ENCODE measurements around the gene HOXA1.

HOXA1 gene

DNA sequence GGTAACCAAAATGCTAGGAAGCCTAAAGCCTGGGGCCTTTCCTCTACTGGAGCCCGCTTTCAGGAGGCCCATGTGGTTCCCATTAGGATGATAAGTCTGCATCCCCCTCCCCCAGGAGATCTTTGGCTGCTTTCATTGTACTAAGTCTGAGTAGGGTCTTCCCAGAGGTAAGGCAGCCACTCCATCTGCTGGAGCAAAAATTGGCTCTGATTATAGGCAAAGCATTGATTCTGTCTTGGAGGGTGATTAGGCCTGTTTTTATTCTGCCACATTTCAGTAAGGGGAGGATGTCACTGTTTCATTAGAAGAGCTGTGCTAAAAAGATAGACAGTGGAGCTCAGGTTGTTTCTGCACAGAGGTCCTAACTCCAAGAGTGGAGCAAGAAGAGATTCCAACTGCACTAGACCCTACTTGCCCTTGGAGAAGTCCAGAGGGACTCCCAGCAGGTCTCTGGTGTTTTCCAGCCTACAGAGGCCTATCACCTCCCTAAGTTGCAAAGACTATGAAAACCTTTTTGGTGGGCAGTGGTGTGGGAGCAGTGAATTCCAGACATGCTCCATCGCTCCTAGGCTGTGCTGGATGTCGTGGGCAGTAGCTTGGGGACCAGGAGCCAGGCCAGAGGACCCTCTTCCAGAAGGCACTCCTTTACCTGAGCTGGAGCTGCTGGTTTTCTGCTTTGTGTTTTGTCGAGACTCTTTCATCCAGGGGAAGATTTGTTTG is 13.8 kb upstream of the HOXA1 start:
- no peaks in the 10 kb centered on the region for H3K4me1 Mint-ChIP-seq (ENCODE audit: low read depth in 2 of 2)
- peaks cover 8 to 49% of the 10 kb centered on the region in 2 donors for H3K27me3 Mint-ChIP-seq
- H3K27ac Mint-ChIP-seq, result no peak overlapping the region
- no peak for DNase-seq
- H3K9me3 Mint-ChIP-seq, result no peaks in the 10 kb centered on the region
- H3K36me3 Mint-ChIP-seq (ENCODE audit: insufficient read depth), result peaks cover 3% of the 10 kb centered on the region
- no peak overlapping the region for H3K4me3 Mint-ChIP-seq
- no peak for ATAC-seq (replicated peaks)

DNA sequence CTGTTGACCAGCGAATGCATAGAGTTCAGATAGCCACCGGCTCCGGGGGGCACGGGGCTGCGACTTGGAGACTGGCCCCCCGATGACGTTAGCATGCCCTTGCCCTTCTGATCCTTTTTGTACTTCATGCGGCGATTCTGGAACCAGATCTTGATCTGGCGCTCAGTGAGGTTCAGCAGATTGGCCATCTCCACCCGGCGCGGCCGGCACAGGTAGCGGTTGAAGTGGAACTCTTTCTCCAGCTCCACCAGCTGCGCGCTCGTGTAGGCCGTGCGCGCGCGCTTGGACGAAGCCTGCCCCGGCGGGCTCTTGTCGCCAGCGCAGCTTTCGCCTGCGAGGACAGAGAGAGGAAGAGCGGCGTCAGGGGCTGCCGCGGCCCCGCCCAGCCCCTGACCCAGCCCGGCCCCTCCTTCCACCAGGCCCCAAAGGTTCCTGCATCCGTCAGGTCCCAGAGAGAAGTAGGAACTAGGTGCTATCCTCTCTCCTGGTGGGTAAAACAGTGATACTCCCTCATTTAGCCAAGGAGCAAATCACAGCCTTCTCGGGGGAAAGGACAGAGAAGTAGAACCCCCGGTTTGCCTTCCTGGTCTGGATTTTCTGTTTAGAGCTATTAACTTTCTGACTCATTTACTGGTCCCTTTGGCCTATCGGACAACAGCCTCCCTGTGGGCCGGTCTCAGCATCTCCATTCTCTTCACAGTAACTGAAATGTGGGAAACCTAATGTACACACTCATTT is 12.8 kb upstream of the HOXA1 start:
- peaks cover 19 to 59% of the 10 kb centered on the region in 2 donors for H3K27me3 Mint-ChIP-seq
- no peaks in the 10 kb centered on the region for H3K9me3 Mint-ChIP-seq
- no peak overlapping the region for H3K27ac Mint-ChIP-seq
- DNase-seq (no peak), ATAC-seq (replicated peaks) (no peak)
- H3K4me1 Mint-ChIP-seq (ENCODE audit: low read depth in 2 of 2), result peaks cover 0 to 5% of the 10 kb centered on the region in 2 donors
- H3K4me3 Mint-ChIP-seq, result no peak overlapping the region
- H3K36me3 Mint-ChIP-seq (ENCODE audit: insufficient read depth), result peaks cover 3% of the 10 kb centered on the region

DNA sequence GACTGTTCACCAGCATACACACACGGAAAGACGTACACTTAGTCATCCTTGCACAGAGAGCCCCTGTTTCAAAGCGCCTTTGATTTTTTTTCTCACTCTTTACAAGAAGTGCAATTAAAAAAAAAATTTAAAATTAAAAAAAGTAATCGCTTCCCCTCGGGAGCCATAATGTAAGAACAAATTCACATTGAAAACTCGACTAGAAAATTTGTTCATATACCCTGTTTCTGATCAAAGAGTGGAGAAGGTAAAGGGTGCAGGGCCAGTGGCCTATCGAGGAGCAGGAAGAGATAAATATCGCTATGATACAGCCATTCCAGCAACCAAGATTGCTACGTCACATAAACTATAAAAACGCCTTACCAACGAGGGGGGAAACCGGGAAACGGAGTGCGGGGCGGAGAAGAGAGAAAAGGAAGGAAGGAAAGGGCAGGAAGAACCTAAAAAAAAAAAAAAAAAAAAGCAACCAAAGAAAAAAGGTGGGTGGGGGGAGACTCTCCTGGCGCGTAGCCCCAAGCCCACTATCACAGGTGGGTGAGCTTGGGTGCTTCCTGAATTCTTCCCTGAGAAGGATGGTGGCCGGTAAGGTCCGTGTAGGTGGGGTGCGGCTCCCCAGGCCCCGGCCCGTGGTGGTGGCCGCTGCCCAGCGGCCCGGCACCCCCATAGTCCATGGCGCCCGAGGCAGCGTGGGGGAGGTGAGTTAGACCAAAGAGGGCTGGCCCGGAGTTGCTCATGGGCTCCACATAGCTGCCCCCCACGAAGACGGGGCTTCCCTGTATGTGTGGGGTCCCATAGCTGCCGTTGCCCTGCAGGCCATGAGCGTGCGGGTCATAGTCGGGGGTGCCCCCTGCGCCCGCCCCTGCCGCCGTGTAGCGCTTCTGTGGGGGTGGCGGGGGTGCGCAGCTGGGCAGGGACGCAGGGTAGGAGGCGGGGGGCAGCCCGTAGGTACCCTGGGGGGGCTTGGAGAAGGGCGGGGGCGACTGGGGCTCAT is 11.9 kb upstream of the HOXA1 start:
- Mint-ChIP-seq H3K9me3 (no peaks in the 10 kb centered on the region), H3K27ac (no peak overlapping the region), H3K27me3 (peaks cover 28 to 68% of the 10 kb centered on the region in 2 donors), H3K4me1 (ENCODE audit: low read depth in 2 of 2) (peaks cover 6 to 9% of the 10 kb centered on the region in 2 donors), H3K4me3 (no peak overlapping the region), H3K36me3 (ENCODE audit: insufficient read depth) (peaks cover 3% of the 10 kb centered on the region)
- ATAC-seq (replicated peaks) (no peak), DNase-seq (no peak)

DNA sequence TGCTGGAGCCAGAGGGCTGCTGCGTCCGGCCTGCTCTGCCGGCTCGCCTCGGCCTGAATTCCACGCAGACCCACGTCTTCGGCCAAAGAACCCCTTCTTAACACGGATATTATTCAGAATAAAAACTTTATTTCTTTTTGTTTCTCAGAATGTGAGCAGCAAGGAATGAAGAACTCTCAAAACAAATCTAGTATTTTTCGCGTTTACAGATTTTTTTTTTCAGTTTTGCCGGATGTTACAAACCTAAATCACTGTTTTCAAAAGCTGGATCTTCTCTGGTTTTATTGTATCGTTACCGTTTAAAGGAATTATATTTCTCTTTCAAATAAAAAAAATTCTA is 11.1 kb upstream of the HOXA1 start:
- ATAC-seq (replicated peaks) (no peak), DNase-seq (no peak)
- Mint-ChIP-seq H3K36me3 (ENCODE audit: insufficient read depth) (peaks cover 4% of the 10 kb centered on the region), H3K9me3 (no peaks in the 10 kb centered on the region), H3K4me1 (ENCODE audit: low read depth in 2 of 2) (peaks cover 10 to 12% of the 10 kb centered on the region in 2 donors), H3K27me3 (peaks cover 35 to 74% of the 10 kb centered on the region in 2 donors), H3K27ac (no peak overlapping the region), H3K4me3 (no peak overlapping the region)

DNA sequence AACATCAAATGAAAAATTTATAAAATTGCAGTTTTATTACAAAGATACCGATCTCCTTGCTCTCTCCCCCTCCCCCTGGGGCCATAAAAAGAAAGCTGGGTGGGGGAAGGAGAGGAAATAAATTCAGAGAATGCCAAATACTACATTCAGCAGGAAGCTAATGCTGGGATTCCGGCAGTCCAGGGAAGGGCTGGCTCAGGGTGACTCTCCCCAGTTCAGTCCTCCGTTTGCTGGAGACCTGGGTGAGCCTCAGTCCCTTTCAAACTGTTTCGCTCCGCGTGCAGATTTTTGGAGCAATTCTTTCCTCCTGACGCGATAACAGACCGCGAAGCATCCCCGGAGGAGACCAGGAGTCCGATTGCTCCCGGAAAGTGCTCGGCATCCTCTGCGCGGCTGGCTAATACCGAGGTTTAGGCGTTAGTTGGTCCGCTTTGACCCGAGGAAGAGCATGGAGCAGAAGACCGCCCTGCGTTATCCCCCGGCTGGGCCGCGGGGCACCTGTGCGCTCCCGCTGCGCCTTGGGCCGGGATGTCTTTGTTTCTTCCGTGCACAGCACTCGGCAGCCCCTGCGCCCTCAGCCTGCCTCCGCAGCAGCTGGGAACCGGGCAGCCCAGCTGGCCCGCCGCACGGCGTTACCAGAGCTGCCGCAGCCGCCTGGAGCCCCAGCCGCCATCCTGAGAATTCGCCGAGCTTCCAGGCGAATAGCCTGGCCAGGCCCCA is 10.5 kb upstream of the HOXA1 start:
- peaks cover 41 to 74% of the 10 kb centered on the region in 2 donors for H3K27me3 Mint-ChIP-seq
- no peaks in the 10 kb centered on the region for H3K9me3 Mint-ChIP-seq
- H3K4me3 Mint-ChIP-seq, result no peak overlapping the region
- H3K36me3 Mint-ChIP-seq (ENCODE audit: insufficient read depth), result peaks cover 9% of the 10 kb centered on the region
- no peak overlapping the region for H3K27ac Mint-ChIP-seq
- H3K4me1 Mint-ChIP-seq (ENCODE audit: low read depth in 2 of 2), result peaks cover 10 to 17% of the 10 kb centered on the region in 2 donors
- ATAC-seq (replicated peaks) (no peak), DNase-seq (no peak)

DNA sequence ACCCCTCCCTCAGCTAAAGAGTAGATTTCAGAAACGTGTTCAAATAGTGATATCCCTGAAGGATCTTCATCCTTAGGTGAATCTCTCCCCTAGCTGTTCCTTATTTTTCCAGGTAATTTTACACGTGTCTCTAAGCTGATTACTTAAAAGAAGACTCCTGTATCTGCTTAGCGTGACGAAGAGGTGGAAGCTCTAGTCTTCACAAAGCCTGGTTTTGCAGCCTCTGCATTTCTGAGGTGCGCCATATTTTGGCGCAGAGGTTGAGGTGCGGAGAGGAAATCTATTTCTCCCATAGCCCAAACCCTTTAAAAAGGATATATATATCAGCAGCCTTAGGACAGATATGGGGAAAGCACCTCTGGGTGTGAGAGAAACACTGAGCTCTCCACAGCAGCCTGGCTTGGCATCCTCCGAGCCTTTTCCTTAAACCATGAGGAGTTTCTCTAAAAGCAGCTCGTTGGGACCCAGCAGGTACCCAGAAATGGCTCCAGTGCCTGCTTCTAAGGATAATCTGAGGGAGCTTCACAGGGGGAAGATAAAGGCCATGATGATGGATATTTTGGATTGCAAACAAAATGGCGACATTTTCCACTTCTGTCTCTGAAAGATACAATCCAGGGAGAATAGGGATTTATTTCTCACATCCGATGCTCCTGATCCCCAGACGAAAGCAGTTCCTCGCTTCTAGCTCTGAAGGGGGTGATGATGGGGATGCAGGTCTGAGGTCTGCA is 9.7 kb upstream of the HOXA1 start:
- no peaks in the 10 kb centered on the region for H3K9me3 Mint-ChIP-seq
- no peak overlapping the region for H3K4me3 Mint-ChIP-seq
- H3K4me1 Mint-ChIP-seq (ENCODE audit: low read depth in 2 of 2), result peaks cover 10 to 19% of the 10 kb centered on the region in 2 donors
- H3K27ac Mint-ChIP-seq, result no peak overlapping the region
- ATAC-seq (replicated peaks) (no peak), DNase-seq (no peak)
- H3K36me3 Mint-ChIP-seq (ENCODE audit: insufficient read depth), result peaks cover 17% of the 10 kb centered on the region
- peaks cover 46 to 76% of the 10 kb centered on the region in 2 donors for H3K27me3 Mint-ChIP-seq

DNA sequence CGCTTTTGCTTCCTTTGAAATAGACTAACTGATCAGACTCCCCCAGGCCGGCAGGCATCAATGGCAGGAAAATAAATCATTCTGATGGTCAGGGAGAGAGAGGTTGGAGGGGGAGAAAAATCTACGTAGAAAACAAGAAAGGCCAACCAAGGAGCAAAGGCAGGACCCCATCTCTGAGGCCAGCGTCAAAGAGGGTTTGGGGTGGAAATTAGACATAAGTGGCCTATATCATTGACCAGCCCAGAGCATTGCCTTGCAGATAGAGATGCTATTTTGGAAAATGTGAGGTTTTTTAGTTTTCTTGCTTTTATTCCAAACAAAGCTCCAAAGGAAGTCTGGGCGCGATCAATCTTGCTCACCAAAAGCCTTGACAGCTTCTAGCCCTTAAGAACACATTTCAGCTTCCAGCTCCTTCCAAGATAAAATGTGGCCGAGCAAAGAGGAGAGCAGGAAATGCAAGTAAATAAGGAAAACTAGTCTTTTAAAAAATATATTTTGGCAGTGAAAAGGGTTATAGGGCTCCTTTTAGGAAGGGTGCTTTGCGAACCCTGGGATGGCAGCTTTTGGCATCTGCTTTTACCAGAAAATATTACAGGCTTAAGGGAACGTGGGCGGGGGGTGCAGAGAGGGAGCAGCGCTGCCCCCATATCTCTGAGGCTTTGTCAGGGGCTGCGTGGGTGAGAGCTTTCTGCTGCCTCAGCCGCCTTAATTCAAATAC is 8.7 kb upstream of the HOXA1 start:
- no peak overlapping the region for H3K4me3 Mint-ChIP-seq
- H3K4me1 Mint-ChIP-seq (ENCODE audit: low read depth in 2 of 2), result peaks cover 10 to 19% of the 10 kb centered on the region in 2 donors
- ATAC-seq (replicated peaks), result no peak
- peaks cover 25% of the 10 kb centered on the region for H3K36me3 Mint-ChIP-seq (ENCODE audit: insufficient read depth)
- H3K9me3 Mint-ChIP-seq, result no peaks in the 10 kb centered on the region
- no peak overlapping the region for H3K27ac Mint-ChIP-seq
- no peak for DNase-seq
- peaks cover 50 to 81% of the 10 kb centered on the region in 2 donors for H3K27me3 Mint-ChIP-seq

DNA sequence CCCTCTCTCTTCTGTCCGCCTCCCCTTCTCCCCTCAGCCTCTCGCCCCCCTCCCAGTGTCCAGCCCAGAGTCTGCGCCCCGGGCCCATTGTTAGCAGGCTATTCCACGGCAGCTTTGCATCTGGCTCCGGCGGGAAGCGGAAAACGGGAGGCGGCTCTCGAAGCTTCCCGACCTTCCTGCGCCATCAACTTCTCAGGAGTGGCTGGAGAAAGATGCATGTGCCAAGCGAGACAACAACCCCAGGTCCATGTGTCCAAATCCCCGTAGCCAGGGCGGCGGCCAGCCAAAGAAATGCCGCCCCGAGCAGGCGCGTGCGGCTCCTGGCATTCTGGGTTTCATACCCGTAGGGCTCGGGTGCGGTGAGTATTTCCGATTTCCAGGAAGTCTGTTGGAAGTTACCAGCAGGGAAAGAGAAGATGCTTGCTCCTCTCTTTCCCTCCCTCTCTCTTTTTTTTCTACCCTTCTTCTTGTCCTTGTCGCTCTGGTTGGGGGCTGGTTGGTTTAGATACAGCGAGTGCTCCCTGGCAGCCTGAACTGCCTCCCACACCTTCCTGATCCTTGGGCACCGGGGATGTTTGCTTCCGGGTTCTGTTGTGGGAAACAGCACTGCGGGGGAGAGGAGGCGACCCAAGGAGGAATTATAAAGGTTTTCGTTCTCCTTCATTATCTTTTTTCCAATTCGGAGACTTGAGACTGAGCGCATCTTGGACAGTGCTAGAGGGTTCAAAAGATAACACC is 7.9 kb upstream of the HOXA1 start:
- Mint-ChIP-seq H3K27ac (no peak overlapping the region), H3K27me3 (peaks cover 55 to 88% of the 10 kb centered on the region in 2 donors), H3K4me3 (peak overlapping the region in 1 of 2 donors; percentile 8), H3K36me3 (ENCODE audit: insufficient read depth) (peaks cover 27% of the 10 kb centered on the region), H3K4me1 (ENCODE audit: low read depth in 2 of 2) (peaks cover 10 to 21% of the 10 kb centered on the region in 2 donors), H3K9me3 (no peaks in the 10 kb centered on the region)
- no peak for DNase-seq
- ATAC-seq (replicated peaks), result no peak

DNA sequence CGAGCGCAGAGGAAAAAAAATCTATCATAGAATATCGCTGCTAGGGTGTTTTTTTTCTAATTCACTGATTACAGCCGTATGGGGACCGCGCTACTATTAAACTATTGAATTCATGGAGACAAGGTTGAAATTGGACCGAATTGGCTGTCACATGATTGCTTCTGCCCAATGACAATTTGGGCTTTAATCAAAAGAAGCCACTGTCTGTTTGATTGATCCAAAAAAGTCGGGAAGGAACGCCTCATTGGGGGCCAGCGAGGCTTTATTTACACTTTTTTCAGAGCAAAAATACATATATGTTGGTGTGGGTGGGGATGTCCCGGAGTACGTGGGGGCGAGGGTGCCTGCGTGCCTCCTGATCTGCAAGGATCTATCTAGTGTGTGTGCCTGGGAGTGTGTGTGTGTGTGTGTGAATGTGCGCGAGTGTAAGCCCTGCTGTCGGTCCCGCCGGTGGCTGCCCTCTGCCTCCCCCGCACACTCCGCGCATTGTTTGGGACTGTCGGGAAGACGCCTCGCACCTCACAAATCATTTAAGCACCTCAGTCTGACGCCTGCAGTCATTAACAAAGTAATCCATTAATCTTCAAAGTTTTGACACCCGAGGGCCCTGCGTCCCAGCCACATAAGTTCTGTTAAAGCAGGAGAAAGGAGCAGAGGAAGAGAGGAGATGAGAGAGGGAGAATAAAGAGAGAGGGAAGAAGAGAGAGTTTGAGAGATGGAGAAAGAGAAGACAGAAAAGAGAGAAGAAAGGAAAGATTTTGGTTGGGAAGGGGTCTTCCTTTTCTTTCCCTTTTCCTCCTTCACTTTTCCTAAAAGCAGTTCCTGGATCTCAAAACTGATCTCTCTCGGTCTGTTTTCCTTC is 7.0 kb upstream of the HOXA1 start, which contains the start of gene HOXA2:
Gene HOXA2, minus strand, starts transcription at position 103 of the 862 bp plus-strand sequence. CDS start 183 bp downstream, outside the sequence.
- Mint-ChIP-seq H3K4me1 (ENCODE audit: low read depth in 2 of 2) (peaks cover 11 to 27% of the 10 kb centered on the region in 2 donors), H3K4me3 (peak within 1 kb of the TSS; percentile 23 to 41), H3K27ac (no peak within 1 kb of the TSS), H3K9me3 (no peaks in the 10 kb centered on the region), H3K27me3 (peaks cover 56 to 95% of the 10 kb centered on the region in 2 donors), H3K36me3 (ENCODE audit: insufficient read depth) (peaks cover 27% of the 10 kb centered on the region)
- no peak for DNase-seq
- ATAC-seq (replicated peaks), result no peak

DNA sequence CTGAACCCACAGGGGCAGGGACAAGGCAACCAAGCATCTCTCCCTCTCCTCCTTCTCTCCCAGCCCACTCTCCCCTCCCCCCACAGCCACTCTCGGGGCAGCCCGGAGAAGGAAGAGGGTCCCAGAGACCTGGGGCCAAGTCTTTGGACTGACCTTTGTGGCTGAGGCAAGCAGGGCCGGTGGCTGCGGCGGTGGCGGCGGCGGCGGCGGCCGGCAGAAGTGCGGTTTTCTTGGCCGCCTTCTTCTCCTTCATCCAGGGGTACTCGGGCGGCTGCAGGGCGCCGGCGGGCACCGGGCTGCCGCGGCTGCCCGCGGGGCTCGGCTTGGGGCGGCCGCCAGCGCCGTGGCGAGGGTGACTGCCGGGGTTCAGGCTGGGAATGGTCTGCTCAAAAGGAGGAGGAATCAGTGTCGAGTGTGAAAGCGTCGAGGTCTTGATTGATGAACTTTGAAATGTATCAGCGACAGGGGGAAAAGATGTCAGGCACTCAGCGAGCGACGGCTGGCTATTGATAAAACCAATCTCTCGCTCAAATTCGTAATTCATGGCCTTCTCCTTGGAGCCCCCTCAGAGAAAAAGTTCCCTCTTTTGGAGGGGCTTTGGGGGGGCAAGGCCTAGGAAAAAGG is 6.3 kb upstream of the HOXA1 start:
- Mint-ChIP-seq H3K27me3 (peaks cover 56 to 94% of the 10 kb centered on the region in 2 donors), H3K4me3 (peak overlapping the region; percentile 23 to 41), H3K4me1 (ENCODE audit: low read depth in 2 of 2) (peaks cover 18 to 32% of the 10 kb centered on the region in 2 donors), H3K36me3 (ENCODE audit: insufficient read depth) (peaks cover 28% of the 10 kb centered on the region), H3K9me3 (no peaks in the 10 kb centered on the region), H3K27ac (no peak overlapping the region)
- DNase-seq, result no peak
- no peak for ATAC-seq (replicated peaks)
